ENCODE data around the gene GAS6.

- TF ChIP-seq CTCF (IDR thresholded peaks at IDR 0.05) (no peak), POLR2A (IDR thresholded peaks at IDR 0.05) (no peak)
Measured at GRCh38 chr13:113855931-113856715, 7.8 kb downstream of the GAS6 start.

Measured in uterus (tissue), 2 donors.